ENCODE results near the gene ESPL1.

GRCh38 chr12:53338916-53339315 lies 70.8 kb downstream of the ESPL1 start:
- TF ChIP-seq, protein P1, sequence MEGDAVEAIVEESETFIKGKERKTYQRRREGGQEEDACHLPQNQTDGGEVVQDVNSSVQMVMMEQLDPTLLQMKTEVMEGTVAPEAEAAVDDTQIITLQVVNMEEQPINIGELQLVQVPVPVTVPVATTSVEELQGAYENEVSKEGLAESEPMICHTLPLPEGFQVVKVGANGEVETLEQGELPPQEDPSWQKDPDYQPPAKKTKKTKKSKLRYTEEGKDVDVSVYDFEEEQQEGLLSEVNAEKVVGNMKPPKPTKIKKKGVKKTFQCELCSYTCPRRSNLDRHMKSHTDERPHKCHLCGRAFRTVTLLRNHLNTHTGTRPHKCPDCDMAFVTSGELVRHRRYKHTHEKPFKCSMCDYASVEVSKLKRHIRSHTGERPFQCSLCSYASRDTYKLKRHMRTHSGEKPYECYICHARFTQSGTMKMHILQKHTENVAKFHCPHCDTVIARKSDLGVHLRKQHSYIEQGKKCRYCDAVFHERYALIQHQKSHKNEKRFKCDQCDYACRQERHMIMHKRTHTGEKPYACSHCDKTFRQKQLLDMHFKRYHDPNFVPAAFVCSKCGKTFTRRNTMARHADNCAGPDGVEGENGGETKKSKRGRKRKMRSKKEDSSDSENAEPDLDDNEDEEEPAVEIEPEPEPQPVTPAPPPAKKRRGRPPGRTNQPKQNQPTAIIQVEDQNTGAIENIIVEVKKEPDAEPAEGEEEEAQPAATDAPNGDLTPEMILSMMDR (conservative IDR thresholded peaks at IDR 0.05 in 1 of 2, IDR thresholded peaks at IDR 0.05 in 1 of 2; ENCODE audit: low read depth in 1 of 2, low read length in 2 of 2), result no peak
- no peak for TF ChIP-seq EZH2 (IDR thresholded peaks at IDR 0.05; ENCODE audit: low read length, missing control alignments)

Data from fibroblast of lung (primary cell).